ENCODE measurements around the gene PSTPIP2.
"Not testable (repeated sequence)": the region's sequence is repeated elsewhere in the genome, so short reads cannot be mapped to it uniquely, and the experiment has no call there.

The PSTPIP2 gene

DNA sequence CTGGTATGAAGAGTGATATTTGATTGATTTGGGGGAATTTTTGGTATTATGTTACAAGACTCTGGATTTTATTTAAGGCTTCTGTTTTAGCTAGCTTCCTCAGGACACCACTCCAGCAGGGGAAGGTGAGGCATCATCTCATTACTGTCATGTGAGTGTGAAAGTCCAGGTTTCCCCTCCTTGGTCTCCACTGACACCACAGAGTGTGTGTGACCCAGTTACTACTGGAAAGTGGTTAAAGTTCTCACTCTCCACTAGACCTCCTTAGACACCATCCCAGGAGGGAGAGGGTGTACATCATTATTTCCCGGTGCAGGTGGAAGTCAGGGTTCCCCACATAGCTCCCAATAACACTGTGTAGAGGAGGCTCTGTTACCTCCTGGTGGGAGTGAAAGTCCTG is 69.1 kb downstream of the PSTPIP2 start:
- H3K36me3 Mint-ChIP-seq (ENCODE audit: low read depth), result peaks cover 79% of the 10 kb centered on the region
- intact Hi-C loops (cut with micrococcal nuclease), result no loop called here

DNA sequence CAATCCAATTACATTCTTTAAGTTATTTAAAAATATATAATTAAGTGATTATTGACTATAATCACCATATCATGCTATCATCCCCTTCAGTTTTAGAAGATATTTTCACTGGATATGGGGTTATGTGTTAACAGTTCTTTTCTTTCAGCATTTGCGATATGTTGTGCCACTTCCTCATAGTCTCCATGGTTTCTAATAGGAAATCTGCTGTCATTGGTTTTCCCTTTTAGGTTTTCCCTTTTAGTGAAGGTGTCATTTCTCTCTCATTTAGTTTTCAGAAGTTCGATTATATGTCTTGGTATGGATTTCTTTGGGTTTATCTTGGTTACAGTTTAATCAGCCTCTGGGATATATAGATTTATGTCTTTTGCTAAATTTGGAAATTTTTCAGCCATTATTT is 70.2 kb downstream of the PSTPIP2 start:
- Mint-ChIP-seq H3K27me3 (no peaks in the 10 kb centered on the region), H3K36me3 (ENCODE audit: low read depth) (peaks cover 74% of the 10 kb centered on the region), H3K27ac (no peak overlapping the region), H3K4me1 (ENCODE audit: low read depth) (peaks cover 24% of the 10 kb centered on the region), H3K4me3 (no peak overlapping the region), H3K9me3 (peaks cover 16% of the 10 kb centered on the region)
- intact Hi-C loops (cut with micrococcal nuclease), result no loop called here

More for the DNA sequence above, 69.1 kb downstream of the PSTPIP2 start:
- peaks cover 29% of the 10 kb centered on the region for H3K4me1 Mint-ChIP-seq (ENCODE audit: low read depth)
- peaks cover 16% of the 10 kb centered on the region for H3K9me3 Mint-ChIP-seq
- H3K4me3 Mint-ChIP-seq, result no peak overlapping the region
- no peak overlapping the region for H3K27ac Mint-ChIP-seq
- peaks cover 3% of the 10 kb centered on the region for H3K27me3 Mint-ChIP-seq

DNA sequence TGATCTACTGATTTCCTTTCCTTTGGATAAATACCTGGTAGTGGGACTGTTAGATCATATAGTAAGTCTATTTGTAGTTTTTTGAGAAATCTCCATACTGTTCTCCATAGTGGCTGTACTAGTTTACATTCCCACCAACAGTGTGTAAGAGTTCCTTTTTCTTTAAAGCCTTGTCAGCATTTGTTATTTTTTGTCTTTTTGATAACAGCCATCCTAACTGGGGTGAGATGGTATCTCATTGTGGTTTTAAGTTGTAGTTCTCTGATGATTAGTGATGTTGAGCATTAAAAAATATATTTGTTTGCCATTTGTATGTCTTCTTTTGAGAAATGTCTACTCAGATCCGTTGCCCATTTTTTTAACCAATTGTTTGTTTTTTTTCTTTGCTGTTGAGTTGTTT is 71.0 kb downstream of the PSTPIP2 start:
- Mint-ChIP-seq H3K4me1 (ENCODE audit: low read depth) (peaks cover 24% of the 10 kb centered on the region), H3K27ac (no peak overlapping the region), H3K36me3 (ENCODE audit: low read depth) (peaks cover 74% of the 10 kb centered on the region), H3K4me3 (no peak overlapping the region), H3K9me3 (peaks cover 16% of the 10 kb centered on the region), H3K27me3 (no peaks in the 10 kb centered on the region)
- intact Hi-C loops (cut with micrococcal nuclease), result no loop called here

DNA sequence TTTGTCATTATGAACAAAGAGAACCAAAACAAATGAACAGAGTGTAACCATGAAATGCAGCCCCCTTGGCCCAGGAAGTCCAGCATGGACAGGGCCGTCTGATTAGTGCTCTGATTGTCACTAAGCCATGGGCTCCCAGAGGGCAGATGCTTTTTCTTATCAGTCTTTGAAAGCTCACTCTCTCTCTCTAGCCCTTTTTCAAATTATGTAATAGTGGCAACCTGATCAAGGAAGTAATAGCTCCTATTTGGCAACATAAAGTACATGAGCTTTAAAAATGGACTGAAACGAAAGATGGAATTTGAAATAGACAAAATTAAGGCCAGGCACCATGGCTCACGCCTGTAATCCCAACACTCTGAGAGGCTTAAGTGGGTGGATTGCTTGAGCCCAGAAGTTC is 72.5 kb downstream of the PSTPIP2 start:
- H3K4me1 Mint-ChIP-seq (ENCODE audit: low read depth), result peaks cover 24% of the 10 kb centered on the region
- intact Hi-C loops (cut with micrococcal nuclease), result no loop called here
- H3K27me3 Mint-ChIP-seq, result no peaks in the 10 kb centered on the region
- H3K9me3 Mint-ChIP-seq, result peaks cover 16% of the 10 kb centered on the region
- H3K36me3 Mint-ChIP-seq (ENCODE audit: low read depth), result peaks cover 82% of the 10 kb centered on the region
- no peak overlapping the region for H3K27ac Mint-ChIP-seq
- no peak overlapping the region for H3K4me3 Mint-ChIP-seq

DNA sequence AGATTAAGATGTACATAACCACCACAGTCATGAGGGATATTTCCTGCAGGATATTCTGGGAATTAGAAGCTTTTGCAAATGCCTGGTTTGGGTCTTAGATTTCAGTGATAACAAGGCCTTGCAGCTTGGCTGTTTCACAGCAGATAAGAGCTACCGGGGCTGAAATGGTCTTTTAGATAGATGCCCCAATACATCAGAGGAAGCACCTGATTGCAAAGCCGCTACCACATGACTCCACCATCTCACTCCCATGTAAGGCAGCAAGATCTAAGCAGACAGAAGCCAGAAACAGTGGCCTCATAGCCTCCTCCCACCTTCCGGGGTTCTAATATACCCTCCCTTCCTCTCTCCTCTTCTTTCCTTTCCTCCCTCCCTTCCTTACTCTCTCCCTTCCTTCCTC is 73.8 kb downstream of the PSTPIP2 start:
- intact Hi-C loops (cut with micrococcal nuclease), result no loop called here
- Mint-ChIP-seq H3K4me3 (no peak overlapping the region), H3K9me3 (peaks cover 16% of the 10 kb centered on the region), H3K27ac (no peak overlapping the region), H3K4me1 (ENCODE audit: low read depth) (peaks cover 24% of the 10 kb centered on the region), H3K27me3 (no peaks in the 10 kb centered on the region), H3K36me3 (ENCODE audit: low read depth) (peaks cover 80% of the 10 kb centered on the region)

DNA sequence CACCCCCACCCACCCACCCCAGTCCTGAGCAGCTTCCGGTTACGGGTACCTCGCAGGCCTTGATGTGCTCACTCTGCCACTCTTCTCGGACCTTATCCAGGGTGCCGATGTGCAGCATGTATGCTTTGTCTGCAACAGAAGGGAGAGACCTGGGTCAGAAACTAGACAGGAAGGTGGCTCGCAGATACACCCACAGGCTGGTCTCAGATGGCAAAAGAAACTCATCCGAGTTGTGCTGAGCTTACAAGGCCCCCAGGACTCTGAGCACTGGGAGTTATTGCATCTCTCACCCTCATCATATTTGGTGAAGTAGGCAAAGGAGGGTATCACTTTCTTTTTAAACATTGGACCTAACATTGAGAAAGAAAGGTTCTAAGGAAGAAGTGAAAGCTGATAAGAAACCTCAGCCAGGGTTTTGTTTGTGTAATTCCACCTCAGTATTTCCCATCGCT is 74.3 kb downstream of the PSTPIP2 start:
- Mint-ChIP-seq H3K4me1 (ENCODE audit: low read depth) (peaks cover 24% of the 10 kb centered on the region), H3K9me3 (peaks cover 11% of the 10 kb centered on the region)

DNA sequence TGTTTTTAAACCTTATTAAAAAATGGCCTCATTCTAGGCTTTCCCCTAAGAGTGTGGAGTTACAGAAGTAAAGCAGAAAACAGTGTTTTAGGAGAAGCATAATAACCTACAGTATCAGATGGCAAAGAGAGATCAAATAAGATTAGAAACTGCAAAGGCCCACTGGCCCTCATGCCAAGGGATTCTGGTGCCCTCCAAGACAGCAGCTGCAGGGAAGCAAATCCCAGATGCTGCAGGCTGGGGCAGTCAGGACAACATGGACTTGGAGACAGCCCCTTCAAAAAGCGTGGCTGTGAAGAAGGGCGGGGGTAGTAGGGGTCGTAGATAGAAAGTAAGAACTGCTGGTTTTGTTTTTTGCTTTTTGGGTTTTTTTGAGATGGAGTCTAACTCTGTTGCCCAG is 76.6 kb downstream of the PSTPIP2 start:
- no peaks in the 10 kb centered on the region for H3K27me3 Mint-ChIP-seq
- H3K9me3 Mint-ChIP-seq, result no peaks in the 10 kb centered on the region
- intact Hi-C loops (cut with micrococcal nuclease), result no loop called here
- H3K4me3 Mint-ChIP-seq, result no peak overlapping the region
- H3K4me1 Mint-ChIP-seq (ENCODE audit: low read depth), result peaks cover 18% of the 10 kb centered on the region
- peaks cover 85% of the 10 kb centered on the region for H3K36me3 Mint-ChIP-seq (ENCODE audit: low read depth)
- no peak overlapping the region for H3K27ac Mint-ChIP-seq

More for the DNA sequence above, 74.3 kb downstream of the PSTPIP2 start:
- Mint-ChIP-seq H3K27me3 (no peaks in the 10 kb centered on the region), H3K36me3 (ENCODE audit: low read depth) (peaks cover 80% of the 10 kb centered on the region), H3K4me3 (no peak overlapping the region), H3K27ac (no peak overlapping the region)
- intact Hi-C loops (cut with micrococcal nuclease), result no loop called here

DNA sequence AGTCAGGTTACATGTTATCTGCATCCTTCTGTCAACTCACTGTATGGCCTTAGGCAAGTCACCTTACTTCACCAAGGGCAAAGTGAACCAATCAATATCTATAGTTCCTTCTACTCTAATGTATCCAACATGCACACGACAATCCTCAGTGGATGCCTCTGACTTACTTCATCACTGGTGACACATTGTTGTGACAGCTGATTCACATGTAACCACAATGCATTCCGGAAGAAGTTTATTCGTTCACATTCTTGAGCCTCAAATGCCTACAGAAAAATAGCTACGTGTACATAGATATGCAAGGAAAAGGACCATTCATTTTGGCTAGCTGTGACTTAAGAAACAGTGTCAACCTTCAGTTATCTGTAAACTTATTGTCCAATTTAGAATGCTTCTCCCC is 78.6 kb downstream of the PSTPIP2 start:
- H3K27me3 Mint-ChIP-seq, result no peaks in the 10 kb centered on the region
- no peaks in the 10 kb centered on the region for H3K9me3 Mint-ChIP-seq
- no peak overlapping the region for H3K4me3 Mint-ChIP-seq
- H3K36me3 Mint-ChIP-seq (ENCODE audit: low read depth), result peaks cover 89% of the 10 kb centered on the region
- no peak overlapping the region for H3K27ac Mint-ChIP-seq
- peaks cover 6% of the 10 kb centered on the region for H3K4me1 Mint-ChIP-seq (ENCODE audit: low read depth)
- intact Hi-C loops (cut with micrococcal nuclease), result no loop called here

DNA sequence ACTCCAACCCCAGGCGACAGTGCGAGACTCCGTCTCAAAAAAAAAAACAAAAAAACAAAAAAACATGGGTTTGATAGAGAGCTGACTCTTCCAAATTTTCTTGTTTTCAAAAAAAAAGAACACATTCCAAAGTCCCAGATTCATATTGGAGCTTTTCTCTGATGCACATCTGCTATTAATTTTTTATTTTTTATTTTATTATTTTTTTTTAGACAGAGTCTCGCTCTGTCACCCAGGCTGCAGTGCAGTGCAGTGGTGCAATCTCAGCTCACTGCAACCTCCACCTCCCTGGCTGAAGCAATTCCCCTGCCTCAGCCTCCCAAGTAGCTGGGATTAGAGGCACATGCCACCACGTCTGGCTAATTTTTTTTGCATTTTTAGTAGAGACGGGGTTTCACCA is 79.5 kb downstream of the PSTPIP2 start:
- not testable (repeated sequence) for H3K27me3 Mint-ChIP-seq

DNA sequence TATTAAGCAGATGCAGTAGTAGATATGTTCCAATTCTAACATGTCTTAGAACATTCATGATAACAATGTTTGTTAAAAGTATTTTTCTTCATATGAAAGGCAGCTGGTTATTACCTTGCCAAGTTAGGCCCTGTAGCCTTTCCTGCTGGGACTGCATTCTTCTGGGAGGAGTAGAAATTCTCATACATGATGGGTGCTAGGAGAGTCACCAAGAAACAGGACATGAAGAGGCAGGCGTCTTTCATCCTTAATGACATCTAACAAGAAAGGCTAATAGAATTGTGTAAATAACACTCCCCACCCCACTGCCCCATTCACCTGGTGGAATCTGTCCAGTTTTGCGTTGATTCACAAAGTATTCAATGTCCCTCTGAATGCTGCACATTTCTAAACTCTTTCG is 80.3 kb downstream of the PSTPIP2 start:
- H3K27me3 Mint-ChIP-seq, result no peaks in the 10 kb centered on the region
- no peak overlapping the region for H3K27ac Mint-ChIP-seq
- no peaks in the 10 kb centered on the region for H3K9me3 Mint-ChIP-seq
- intact Hi-C loops (cut with micrococcal nuclease), result no loop called here
- H3K36me3 Mint-ChIP-seq (ENCODE audit: low read depth), result peaks cover 94% of the 10 kb centered on the region
- H3K4me1 Mint-ChIP-seq (ENCODE audit: low read depth), result no peaks in the 10 kb centered on the region
- no peak overlapping the region for H3K4me3 Mint-ChIP-seq

More for the DNA sequence above, 79.5 kb downstream of the PSTPIP2 start:
- peaks cover 92% of the 10 kb centered on the region for H3K36me3 Mint-ChIP-seq (ENCODE audit: low read depth)
- H3K9me3 Mint-ChIP-seq; H3K4me3 Mint-ChIP-seq; H3K4me1 Mint-ChIP-seq (ENCODE audit: low read depth); H3K27ac Mint-ChIP-seq; intact Hi-C loops (cut with micrococcal nuclease): not testable (repeated sequence)

DNA sequence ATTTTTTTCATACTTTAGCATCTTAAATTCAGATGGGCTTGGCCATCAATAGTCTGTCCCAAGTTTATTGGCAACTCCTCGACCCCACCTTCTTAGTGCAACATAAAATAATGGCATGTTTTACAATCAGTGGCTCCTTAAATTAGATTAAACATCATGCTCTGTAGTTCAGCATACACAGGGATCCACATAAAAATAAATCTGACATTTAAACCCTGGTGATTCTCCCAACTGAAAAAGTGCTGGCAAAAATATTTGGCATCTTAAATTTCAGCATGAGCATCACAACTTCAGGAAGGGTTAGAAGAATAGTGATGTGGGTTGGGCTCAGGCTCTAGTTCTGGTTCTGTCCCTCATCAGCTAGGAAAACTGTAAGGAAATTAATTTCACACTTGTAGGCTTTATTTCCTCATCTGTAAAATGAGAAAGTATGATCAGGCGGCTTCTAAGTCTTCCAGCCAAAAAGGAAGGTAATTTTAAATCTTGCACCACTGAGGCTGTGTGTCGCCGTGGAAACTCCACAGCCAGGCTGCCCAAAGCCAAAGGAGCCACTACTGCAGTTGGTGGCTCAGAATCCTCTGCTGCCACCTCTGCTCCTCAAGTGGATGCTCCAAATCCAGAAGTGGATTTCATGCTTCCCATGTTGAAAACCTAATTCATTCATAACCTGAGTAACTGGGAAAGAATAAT is 87.4 kb downstream of the PSTPIP2 start:
- Mint-ChIP-seq H3K9me3 (no peaks in the 10 kb centered on the region), H3K27me3 (no peaks in the 10 kb centered on the region), H3K36me3 (ENCODE audit: low read depth) (peaks cover 75% of the 10 kb centered on the region), H3K4me3 (no peak overlapping the region), H3K27ac (no peak overlapping the region), H3K4me1 (ENCODE audit: low read depth) (peaks cover 18% of the 10 kb centered on the region)
- intact Hi-C loops (cut with micrococcal nuclease), result loop anchor here (5.0 kb wide), 1 partner anchor 88 kb away; the partner anchor contains the start of gene PSTPIP2

DNA sequence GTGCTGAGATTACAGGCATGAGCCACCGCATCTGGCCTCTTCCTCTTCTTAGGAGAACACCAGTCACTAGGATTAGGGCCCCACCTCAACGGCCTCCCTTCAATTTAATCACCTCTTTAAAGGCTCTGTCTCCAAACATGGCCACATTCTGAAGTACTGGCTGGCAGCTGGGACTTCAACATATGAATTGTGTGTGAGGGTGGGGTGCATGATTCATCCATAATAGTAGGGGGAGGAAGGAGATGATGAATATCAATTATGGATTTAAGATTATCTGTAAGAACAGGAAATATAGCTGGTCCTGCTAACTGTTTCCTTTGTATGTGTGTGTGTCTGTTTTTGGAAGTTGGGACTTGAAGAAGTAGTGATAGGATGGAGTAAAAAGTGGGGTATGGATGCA is 90.2 kb downstream of the PSTPIP2 start:
- Mint-ChIP-seq H3K27me3 (no peaks in the 10 kb centered on the region), H3K4me3 (no peak overlapping the region), H3K36me3 (ENCODE audit: low read depth) (peaks cover 46% of the 10 kb centered on the region), H3K27ac (no peak overlapping the region), H3K4me1 (ENCODE audit: low read depth) (peaks cover 18% of the 10 kb centered on the region), H3K9me3 (no peaks in the 10 kb centered on the region)
- intact Hi-C loops (cut with micrococcal nuclease), result loop anchor here (5.0 kb wide), 1 partner anchor 90 kb away; the partner anchor contains the start of gene PSTPIP2

DNA sequence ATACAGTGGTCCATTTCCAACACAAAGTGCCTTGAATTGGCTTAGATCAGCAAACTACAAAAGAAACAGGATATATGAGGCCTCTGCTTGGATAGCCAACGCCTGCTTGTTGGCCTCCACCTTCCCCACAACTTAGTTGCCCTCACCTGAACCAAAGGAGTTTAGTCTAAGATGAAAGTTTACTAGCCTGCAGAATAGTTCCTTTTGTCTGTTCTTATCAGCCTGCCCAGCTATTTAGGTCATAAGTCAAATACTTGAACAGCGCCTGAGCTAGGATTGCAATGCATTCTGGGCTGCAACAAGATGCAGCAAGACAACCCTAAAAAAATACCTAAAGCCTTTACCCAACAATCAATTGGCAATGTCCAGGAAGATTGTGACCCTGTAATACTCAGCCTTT is 91.8 kb downstream of the PSTPIP2 start:
- Mint-ChIP-seq H3K4me1 (ENCODE audit: low read depth) (peaks cover 18% of the 10 kb centered on the region), H3K27me3 (no peaks in the 10 kb centered on the region), H3K9me3 (no peaks in the 10 kb centered on the region), H3K27ac (no peak overlapping the region), H3K4me3 (no peak overlapping the region), H3K36me3 (ENCODE audit: low read depth) (peaks cover 43% of the 10 kb centered on the region)
- intact Hi-C loops (cut with micrococcal nuclease), result loop anchor here (5.0 kb wide), 1 partner anchor 92 kb away; the partner anchor contains the start of gene PSTPIP2

DNA sequence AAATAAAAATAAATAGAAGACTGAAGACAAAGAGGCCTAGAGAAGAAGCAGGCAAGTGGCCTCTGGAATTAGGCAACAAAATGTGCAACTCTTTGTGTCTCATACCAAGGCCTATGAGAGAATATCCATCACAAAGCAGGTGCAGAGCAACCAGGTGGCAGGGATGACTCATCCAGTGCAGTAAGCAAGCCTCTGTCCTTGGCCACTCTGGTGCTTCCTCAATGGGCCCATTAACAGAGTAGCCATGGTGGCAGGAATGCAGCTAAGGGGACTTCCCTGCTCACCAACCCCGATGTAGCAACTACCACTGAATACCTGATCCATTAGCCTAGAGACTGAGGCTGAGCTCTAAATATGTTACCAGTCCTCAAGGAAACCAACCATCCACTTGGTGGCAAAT is 94.0 kb downstream of the PSTPIP2 start:
- intact Hi-C loops (cut with micrococcal nuclease), result no loop called here
- no peaks in the 10 kb centered on the region for H3K9me3 Mint-ChIP-seq
- peaks cover 24% of the 10 kb centered on the region for H3K36me3 Mint-ChIP-seq (ENCODE audit: low read depth)
- no peaks in the 10 kb centered on the region for H3K27me3 Mint-ChIP-seq
- H3K4me3 Mint-ChIP-seq, result no peak overlapping the region
- peaks cover 14% of the 10 kb centered on the region for H3K4me1 Mint-ChIP-seq (ENCODE audit: low read depth)
- H3K27ac Mint-ChIP-seq, result no peak overlapping the region

DNA sequence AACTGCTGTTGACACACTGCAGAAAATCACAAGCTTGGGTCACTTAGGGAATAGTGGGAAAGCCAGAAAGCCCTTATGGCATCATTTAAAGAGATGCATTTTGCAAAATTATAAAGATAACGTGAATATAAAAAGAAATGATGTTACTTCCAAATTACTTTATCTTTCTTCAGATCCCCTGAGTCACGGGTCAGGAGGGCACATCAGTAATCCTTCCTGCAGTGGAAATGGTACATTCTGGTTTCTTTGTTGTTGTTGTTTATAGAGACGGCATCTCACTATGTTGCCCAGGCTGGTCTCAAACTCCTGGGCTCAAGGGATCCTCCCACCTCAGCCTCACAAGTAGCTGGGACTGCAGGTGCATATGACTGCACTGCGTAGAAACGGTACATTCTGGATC is 95.1 kb downstream of the PSTPIP2 start:
- Mint-ChIP-seq H3K27ac (no peak overlapping the region), H3K4me3 (no peak overlapping the region), H3K36me3 (ENCODE audit: low read depth) (peaks cover 13% of the 10 kb centered on the region), H3K4me1 (ENCODE audit: low read depth) (peaks cover 7% of the 10 kb centered on the region), H3K27me3 (no peaks in the 10 kb centered on the region), H3K9me3 (no peaks in the 10 kb centered on the region)
- intact Hi-C loops (cut with micrococcal nuclease), result no loop called here
